SK-N-SH treated with all-trans-retinoic acid at 6 μM for 48 hours (cell line): ENCODE measurements around the gene GABARAP.

Experiments
- ATAC-seq: fragments of 200-7000 bp; cut with Tn5 transposase; 3 replicates; pipeline ENCODE4 v1.9.1; 2020; ENCODE audit warnings: mild to moderate bottlenecking, moderate library complexity
- BACH2 ChIP-seq: fragments of 250-450 bp; sonication (Bioruptor Pico); IDR thresholded peaks from 2 replicates; pipeline ENCODE4 v1.9.0; 2021; ENCODE audit warnings: mild to moderate bottlenecking, borderline replicate concordance
- CREB5 ChIP-seq: fragments of 250-450 bp; sonication (Bioruptor Pico); IDR thresholded peaks from 2 replicates; pipeline ENCODE4 v1.5.1; 2020; ENCODE audit warnings: low read depth, mild to moderate bottlenecking, moderate library complexity
- CSDC2 ChIP-seq: fragments of 250-450 bp; sonication (Bioruptor Pico); IDR thresholded peaks from 2 replicates; pipeline ENCODE4 v1.5.0; 2020; ENCODE audit warnings: mild to moderate bottlenecking, moderate library complexity
- ISL1 ChIP-seq: fragments of 250-450 bp; sonication (Bioruptor Pico); IDR thresholded peaks from 2 replicates; pipeline ENCODE4 v2.1.2; 2022; ENCODE audit warnings: mild to moderate bottlenecking, moderate library complexity
- OSR1 ChIP-seq: fragments of 250-450 bp; sonication (Bioruptor Pico); IDR thresholded peaks from 2 replicates; pipeline ENCODE4 v1.8.0; 2022; ENCODE audit warnings: moderate library complexity, mild to moderate bottlenecking, inconsistent platforms
- PPARA ChIP-seq: fragments of 250-450 bp; sonication (Bioruptor Pico); IDR thresholded peaks from 2 replicates; pipeline ENCODE4 v1.5.0; 2020; ENCODE audit warnings: mild to moderate bottlenecking, borderline replicate concordance
- RARB ChIP-seq: fragments of 250-450 bp; sonication (Bioruptor Pico); IDR thresholded peaks from 2 replicates; pipeline ENCODE4 v1.8.0; 2021; ENCODE audit warnings: mild to moderate bottlenecking, moderate library complexity
- SNAI2 ChIP-seq: fragments of 250-450 bp; sonication (Bioruptor Pico); IDR thresholded peaks from 2 replicates; pipeline ENCODE4 v1.5.0; 2020; ENCODE audit warnings: mild to moderate bottlenecking, moderate library complexity
- TCF4 ChIP-seq: fragments of 250-450 bp; sonication (Bioruptor Pico); IDR thresholded peaks from 2 replicates; pipeline ENCODE4 v1.8.0; 2021; ENCODE audit warnings: mild to moderate bottlenecking, moderate library complexity, borderline replicate concordance
- TOX ChIP-seq: fragments of 250-450 bp; sonication (Bioruptor Pico); IDR thresholded peaks from 2 replicates; pipeline ENCODE4 v1.8.0; 2021; ENCODE audit warnings: mild to moderate bottlenecking, moderate library complexity, borderline replicate concordance
- ZFP30 ChIP-seq: fragments of 450-650 bp; formaldehyde crosslinking; IDR thresholded peaks from 2 replicates; pipeline ENCODE4 v1.5.0; 2022; ENCODE audit warnings: mild to moderate bottlenecking, moderate library complexity
- ZNF565 ChIP-seq: fragments of 450-650 bp; formaldehyde crosslinking; conservative IDR thresholded peaks from 2 replicates; pipeline ENCODE4 v1.5.0; 2020; ENCODE audit warnings: low read depth, mild to moderate bottlenecking, moderate library complexity
- ZNF70 ChIP-seq: fragments of 450-650 bp; formaldehyde crosslinking; IDR thresholded peaks from 2 replicates; pipeline ENCODE4 v1.5.0; 2020; ENCODE audit warnings: mild to moderate bottlenecking, moderate library complexity
- ZNF8 ChIP-seq: fragments of 450-650 bp; formaldehyde crosslinking; IDR thresholded peaks from 2 replicates; pipeline ENCODE4 v1.5.0; 2020; ENCODE audit warnings: mild to moderate bottlenecking, moderate library complexity
- TF ChIP-seq, protein P1 (sequence below): fragments of 250-450 bp; sonication (Bioruptor Pico); IDR thresholded peaks from 2 replicates; pipeline ENCODE4 v1.8.0; 2021; ENCODE audit warnings: low read depth, mild to moderate bottlenecking, moderate library complexity, borderline replicate concordance
- TF ChIP-seq, protein P2 (sequence below): fragments of 250-450 bp; sonication (Bioruptor Pico); IDR thresholded peaks from 2 replicates; pipeline ENCODE4 v1.5.1; 2021; ENCODE audit warnings: mild to moderate bottlenecking, moderate library complexity
- TF ChIP-seq, protein P3 (sequence below): fragments of 250-450 bp; sonication (Bioruptor Pico); IDR thresholded peaks from 2 replicates; pipeline ENCODE4 v1.8.0; 2020; ENCODE audit warnings: mild to moderate bottlenecking, moderate library complexity, borderline replicate concordance

The GABARAP gene

DNA sequence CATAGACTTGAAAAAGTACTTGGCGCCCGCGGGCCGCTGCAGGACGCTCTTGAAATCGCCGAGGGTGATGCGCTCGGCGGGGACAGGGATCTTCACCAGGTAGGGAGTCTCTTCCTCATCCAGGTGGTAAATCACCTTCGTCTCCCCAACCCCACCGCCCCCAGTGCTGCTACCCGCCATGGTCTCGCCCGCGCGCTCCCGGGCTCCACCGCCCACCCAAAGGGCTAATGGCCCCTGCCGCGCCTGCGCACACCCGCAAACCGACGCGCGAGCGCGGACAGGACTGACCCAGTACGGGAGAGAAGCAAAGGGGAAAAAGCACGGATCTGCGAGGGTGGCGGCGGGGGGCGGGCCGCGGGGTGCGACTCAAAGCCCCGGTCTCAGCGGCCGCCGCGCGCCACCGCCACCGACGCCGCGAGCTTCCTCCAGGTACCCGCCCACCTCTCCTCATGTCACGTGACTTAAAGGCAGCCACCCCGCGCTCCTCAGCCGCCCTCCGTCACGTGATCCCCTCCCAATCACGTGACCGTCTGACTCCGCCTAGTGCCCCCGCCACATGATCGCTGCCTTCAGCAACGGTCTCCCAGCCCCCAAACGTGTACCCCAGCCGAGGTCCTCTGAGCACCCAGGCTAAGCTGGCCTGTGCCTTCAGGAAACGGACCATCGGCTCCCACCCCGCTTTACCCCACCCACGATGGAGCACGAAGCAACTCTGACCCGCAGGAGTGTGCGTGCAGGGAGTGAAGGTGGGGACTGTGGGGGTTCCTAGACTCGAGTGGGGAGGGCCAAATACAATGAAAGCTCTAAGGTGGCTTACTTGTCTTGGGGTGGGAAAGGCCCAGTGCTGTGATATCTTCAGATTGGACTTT is 7.9 kb downstream of the GABARAP start, which contains the start of gene DVL2 (continued):
- TF ChIP-seq, protein P1, sequence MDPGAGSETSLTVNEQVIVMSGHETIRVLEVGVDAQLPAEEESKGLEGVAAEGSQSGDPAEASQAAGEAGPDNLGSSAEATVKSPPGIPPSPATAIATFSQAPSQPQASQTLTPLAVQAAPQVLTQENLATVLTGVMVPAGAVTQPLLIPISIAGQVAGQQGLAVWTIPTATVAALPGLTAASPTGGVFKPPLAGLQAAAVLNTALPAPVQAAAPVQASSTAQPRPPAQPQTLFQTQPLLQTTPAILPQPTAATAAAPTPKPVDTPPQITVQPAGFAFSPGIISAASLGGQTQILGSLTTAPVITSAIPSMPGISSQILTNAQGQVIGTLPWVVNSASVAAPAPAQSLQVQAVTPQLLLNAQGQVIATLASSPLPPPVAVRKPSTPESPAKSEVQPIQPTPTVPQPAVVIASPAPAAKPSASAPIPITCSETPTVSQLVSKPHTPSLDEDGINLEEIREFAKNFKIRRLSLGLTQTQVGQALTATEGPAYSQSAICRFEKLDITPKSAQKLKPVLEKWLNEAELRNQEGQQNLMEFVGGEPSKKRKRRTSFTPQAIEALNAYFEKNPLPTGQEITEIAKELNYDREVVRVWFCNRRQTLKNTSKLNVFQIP (CRISPR knock-in tag) = no peak
- TF ChIP-seq, protein P2, sequence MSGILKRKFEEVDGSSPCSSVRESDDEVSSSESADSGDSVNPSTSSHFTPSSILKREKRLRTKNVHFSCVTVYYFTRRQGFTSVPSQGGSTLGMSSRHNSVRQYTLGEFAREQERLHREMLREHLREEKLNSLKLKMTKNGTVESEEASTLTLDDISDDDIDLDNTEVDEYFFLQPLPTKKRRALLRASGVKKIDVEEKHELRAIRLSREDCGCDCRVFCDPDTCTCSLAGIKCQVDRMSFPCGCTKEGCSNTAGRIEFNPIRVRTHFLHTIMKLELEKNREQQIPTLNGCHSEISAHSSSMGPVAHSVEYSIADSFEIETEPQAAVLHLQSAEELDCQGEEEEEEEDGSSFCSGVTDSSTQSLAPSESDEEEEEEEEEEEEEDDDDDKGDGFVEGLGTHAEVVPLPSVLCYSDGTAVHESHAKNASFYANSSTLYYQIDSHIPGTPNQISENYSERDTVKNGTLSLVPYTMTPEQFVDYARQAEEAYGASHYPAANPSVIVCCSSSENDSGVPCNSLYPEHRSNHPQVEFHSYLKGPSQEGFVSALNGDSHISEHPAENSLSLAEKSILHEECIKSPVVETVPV = no peak
- TF ChIP-seq ZFP30 (no peak), CREB5 (CRISPR knock-in tag) (no peak), OSR1 (CRISPR knock-in tag) (no peak), TOX (CRISPR knock-in tag) (peak; percentile 53), SNAI2 (peak; percentile 95; the same call in 1 of the 2 replicates), ZNF70 (CRISPR knock-in tag) (peak; percentile 47; the same call in 1 of the 2 replicates), TCF4 (CRISPR knock-in tag) (no peak), RARB (peak; percentile 59; the same call in 1 of the 2 replicates), ZNF8 (CRISPR knock-in tag) (0 out of 2 replicates have a peak, but pooled peaks have one; percentile 23), CSDC2 (CRISPR knock-in tag) (peak; percentile 81), BACH2 (no peak)
- TF ChIP-seq, all 23 proteins: peak for 14

GRCh38 chr17:7233701-7234082 is 8.6 kb downstream of the GABARAP start:
- ATAC-seq = peak; percentile 39
- TF ChIP-seq, protein P1 (CRISPR knock-in tag) = no peak
- no peak for TF ChIP-seq TCF4 (CRISPR knock-in tag)
- TF ChIP-seq ISL1 (CRISPR knock-in tag) = no peak; the same call in 1 of the 2 replicates
- no peak for TF ChIP-seq CREB5 (CRISPR knock-in tag)
- TF ChIP-seq RARB = no peak

DNA sequence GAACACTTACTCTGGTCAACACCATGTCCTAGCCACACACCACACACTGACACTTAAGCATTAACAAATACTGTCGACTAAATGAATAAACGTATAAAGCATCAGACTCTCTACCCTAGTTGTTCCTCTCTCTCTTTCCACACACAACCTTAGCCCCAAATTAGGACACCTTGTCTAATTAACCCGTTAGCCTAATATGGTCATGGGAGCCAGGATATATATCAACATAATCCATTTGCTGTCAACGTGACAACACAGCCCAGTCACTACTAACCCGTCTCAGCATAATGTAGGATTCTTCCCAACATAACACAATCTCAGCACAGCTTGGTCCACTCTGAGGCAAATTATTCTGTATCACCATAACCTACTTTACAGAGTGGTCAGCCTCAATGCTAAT is 10.1 kb downstream of the GABARAP start:
- TF ChIP-seq, protein P2 = no peak
- no peak for TF ChIP-seq CSDC2 (CRISPR knock-in tag)
- no peak for TF ChIP-seq RARB
- TF ChIP-seq ZNF565 = no peak
- TF ChIP-seq, protein P3, sequence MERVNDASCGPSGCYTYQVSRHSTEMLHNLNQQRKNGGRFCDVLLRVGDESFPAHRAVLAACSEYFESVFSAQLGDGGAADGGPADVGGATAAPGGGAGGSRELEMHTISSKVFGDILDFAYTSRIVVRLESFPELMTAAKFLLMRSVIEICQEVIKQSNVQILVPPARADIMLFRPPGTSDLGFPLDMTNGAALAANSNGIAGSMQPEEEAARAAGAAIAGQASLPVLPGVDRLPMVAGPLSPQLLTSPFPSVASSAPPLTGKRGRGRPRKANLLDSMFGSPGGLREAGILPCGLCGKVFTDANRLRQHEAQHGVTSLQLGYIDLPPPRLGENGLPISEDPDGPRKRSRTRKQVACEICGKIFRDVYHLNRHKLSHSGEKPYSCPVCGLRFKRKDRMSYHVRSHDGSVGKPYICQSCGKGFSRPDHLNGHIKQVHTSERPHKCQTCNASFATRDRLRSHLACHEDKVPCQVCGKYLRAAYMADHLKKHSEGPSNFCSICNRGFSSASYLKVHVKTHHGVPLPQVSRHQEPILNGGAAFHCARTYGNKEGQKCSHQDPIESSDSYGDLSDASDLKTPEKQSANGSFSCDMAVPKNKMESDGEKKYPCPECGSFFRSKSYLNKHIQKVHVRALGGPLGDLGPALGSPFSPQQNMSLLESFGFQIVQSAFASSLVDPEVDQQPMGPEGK (CRISPR knock-in tag) = no peak
- TF ChIP-seq TOX (CRISPR knock-in tag) = no peak
- no peak for TF ChIP-seq PPARA (CRISPR knock-in tag)
- ATAC-seq = no peak
